H1 (cell line): ENCODE data around the gene NKAIN2. TPM values are rescaled to one million over a fixed set of nuclear protein-coding genes. Genes with fewer than 3 reads are reported as not detected.

Experiments
- CTCF ChIA-PET: fragments of 300-600 bp; sonication (Branson Sonifier 250); formaldehyde crosslinking; loops from one replicate; lab custom pipeline; 2021; ENCODE audit not compliant: partially characterized antibody; lab: Charles Lee
- POLR2A ChIA-PET: fragments of 300-600 bp; sonication (Branson Sonifier 250); formaldehyde crosslinking; loops from one replicate; lab custom pipeline; 2021; ENCODE audit warnings: inconsistent platforms; ENCODE audit not compliant: partially characterized antibody; lab: Charles Lee
- DNase-seq, 2 experiments: peaks; one replicate each; pipeline versions ENCODE4 v3.0.0 to v3.0.0-alpha.2; 2010 to 2022; ENCODE audit warnings: low spot score in 2 of 2, low read depth in 1 of 2, mixed read lengths in 1 of 2
- FAIRE-seq: peaks from 2 replicates; lab custom pipeline; 2011; peaks lifted over from hg19 to GRCh38; lab: Jason Lieb, UNC
- H2AFZ ChIP-seq: 2 replicates; pipeline ENCODE4 v1.8.1; 2012; ENCODE audit warnings: low read length, inconsistent platforms
- H2AK5ac ChIP-seq: 2 replicates; pipeline ENCODE4 v1.6.1; 2013; ENCODE audit warnings: low read depth, low read length
- H2BK120ac ChIP-seq: replicated peaks from 2 replicates; pipeline ENCODE3; 2013; ENCODE audit warnings: low read depth, low read length, inconsistent platforms
- H2BK12ac ChIP-seq: 2 replicates; pipeline ENCODE4 v1.6.1; 2013; ENCODE audit warnings: low read depth, low read length
- H2BK15ac ChIP-seq: 2 replicates; pipeline ENCODE4 v1.6.1; 2013; ENCODE audit warnings: low read length
- H2BK20ac ChIP-seq: 2 replicates; pipeline ENCODE4 v1.6.1; 2013; ENCODE audit warnings: low read length
- H2BK5ac ChIP-seq: 2 replicates; pipeline ENCODE4 v1.6.1; 2013; ENCODE audit warnings: low read depth, low read length
- H3K14ac ChIP-seq: 2 replicates; pipeline ENCODE4 v1.6.1; 2013; ENCODE audit warnings: inconsistent platforms; ENCODE audit not compliant: insufficient read length
- H3K18ac ChIP-seq: 2 replicates; pipeline ENCODE4 v1.6.1; 2013; ENCODE audit warnings: low read length; ENCODE audit errors: extremely low read depth
- H3K23ac ChIP-seq: 2 replicates; pipeline ENCODE4 v1.6.1; 2013; ENCODE audit warnings: inconsistent platforms; ENCODE audit not compliant: insufficient read length
- H3K23me2 ChIP-seq: 2 replicates; pipeline ENCODE4 v1.6.1; 2013; ENCODE audit warnings: low read depth, low read length
- H3K27ac ChIP-seq: 2 replicates; pipeline ENCODE4 v1.6.1; 2011; ENCODE audit warnings: low read depth, low read length, inconsistent platforms
- H3K27me3 ChIP-seq, 4 experiments: replicated peaks in 1 of 4; 1 replicate in 1 of 4; 2 replicates in 3 of 4; pipeline versions ENCODE4 v1.6.1 to v1.8.1; 2011 to 2013; ENCODE audit warnings: low read length in 3 of 4, mild to moderate bottlenecking in 3 of 4, inconsistent platforms in 2 of 4, mixed read lengths in 2 of 4, moderate library complexity in 1 of 4; ENCODE audit not compliant: control insufficient read depth in 3 of 4, insufficient read depth in 3 of 4; ENCODE audit errors: extremely low read depth in 1 of 4
- H3K36me3 ChIP-seq, 4 experiments: 2 replicates each; pipeline versions ENCODE4 v1.6.1 to v1.8.1; 2011 to 2013; ENCODE audit warnings: mild to moderate bottlenecking in 4 of 4, low read length in 3 of 4, moderate library complexity in 2 of 4, control low read depth in 1 of 4, inconsistent platforms in 1 of 4; ENCODE audit not compliant: insufficient read depth in 4 of 4, control insufficient read depth in 2 of 4
- H3K4ac ChIP-seq: replicated peaks from 2 replicates; pipeline ENCODE3; 2013; ENCODE audit warnings: low read length, low read depth, mixed read lengths, inconsistent platforms; ENCODE audit not compliant: insufficient read length
- H3K4me1 ChIP-seq, 4 experiments: replicated peaks in 1 of 4; 1 replicate in 1 of 4; 2 replicates in 3 of 4; pipeline versions ENCODE4 v1.6.1 to v1.8.1; 2011 to 2013; ENCODE audit warnings: low read length in 3 of 4, inconsistent platforms in 2 of 4, mixed read lengths in 1 of 4; ENCODE audit not compliant: insufficient read depth in 4 of 4, control insufficient read depth in 3 of 4
- H3K4me2 ChIP-seq, 2 experiments: 2 replicates each; pipeline versions ENCODE4 v1.6.1 to v1.8.1; 2011 to 2013; ENCODE audit warnings: low read depth in 2 of 2, low read length in 2 of 2, control low read depth in 1 of 2, inconsistent platforms in 1 of 2, mild to moderate bottlenecking in 1 of 2; ENCODE audit not compliant: insufficient read depth in 1 of 2
- H3K4me3 ChIP-seq, 4 experiments: fragments of 200-600, 300-600 bp in 1 of 4; sonication (generic), shearing (Covaris generic), sonication (Bioruptor Twin) in 1 of 4; 2 replicates each; pipeline versions ENCODE4 v1.5.1 to v1.8.1; 2011 to 2016; ENCODE audit warnings: low read length in 4 of 4, low read depth in 3 of 4, control low read depth in 2 of 4, inconsistent platforms in 2 of 4, mild to moderate bottlenecking in 2 of 4, mixed read lengths in 1 of 4, moderate library complexity in 1 of 4; ENCODE audit not compliant: insufficient read depth in 2 of 4; ENCODE audit errors: extremely low read depth in 1 of 4
- H3K56ac ChIP-seq: replicated peaks from 2 replicates; pipeline ENCODE3; 2013; ENCODE audit warnings: low read depth, mild to moderate bottlenecking, mixed read lengths, low read length, inconsistent platforms; ENCODE audit not compliant: insufficient read length
- H3K79me1 ChIP-seq: 2 replicates; pipeline ENCODE4 v1.6.1; 2013; ENCODE audit warnings: low read depth, low read length, control low read depth
- H3K79me2 ChIP-seq, 2 experiments: 2 replicates each; pipeline versions ENCODE4 v1.6.1 to v1.8.1; 2012 to 2013; ENCODE audit warnings: low read length in 2 of 2, mild to moderate bottlenecking in 2 of 2, inconsistent platforms in 1 of 2; ENCODE audit not compliant: insufficient read depth in 2 of 2, control insufficient read depth in 1 of 2
- H3K9ac ChIP-seq, 4 experiments: replicated peaks in 1 of 4; 1 replicate in 1 of 4; 2 replicates in 3 of 4; pipeline versions ENCODE4 v1.6.1 to v1.8.1; 2011 to 2013; ENCODE audit warnings: low read depth in 3 of 4, low read length in 3 of 4, control low read depth in 2 of 4, mild to moderate bottlenecking in 2 of 4, moderate library complexity in 2 of 4, inconsistent platforms in 1 of 4; ENCODE audit errors: extremely low read depth in 1 of 4
- H3K9me3 ChIP-seq, 2 experiments: 2 replicates each; pipeline versions ENCODE4 v1.6.1 to v1.8.1; 2012 to 2013; ENCODE audit warnings: mild to moderate bottlenecking in 2 of 2, moderate library complexity in 2 of 2, control low read depth in 1 of 2, inconsistent platforms in 1 of 2, low read depth in 1 of 2, low read length in 1 of 2, mixed read lengths in 1 of 2; ENCODE audit not compliant: insufficient read depth in 2 of 2
- H4K20me1 ChIP-seq, 2 experiments: replicated peaks in 1 of 2; 2 replicates each; pipeline versions ENCODE3 to v1.8.1; 2011 to 2013; ENCODE audit warnings: inconsistent platforms in 2 of 2, low read length in 2 of 2, mild to moderate bottlenecking in 1 of 2; ENCODE audit not compliant: insufficient read depth in 2 of 2, control insufficient read depth in 1 of 2
- H4K5ac ChIP-seq: 2 replicates; pipeline ENCODE4 v1.6.1; 2013; ENCODE audit warnings: low read length, low read depth, mixed read lengths, inconsistent platforms; ENCODE audit not compliant: insufficient read length
- H4K8ac ChIP-seq: 2 replicates; pipeline ENCODE4 v1.8.0; 2013; ENCODE audit warnings: mild to moderate bottlenecking, moderate library complexity, low read length, inconsistent platforms; ENCODE audit not compliant: insufficient read depth; ENCODE audit errors: extremely low read depth
- H4K91ac ChIP-seq: replicated peaks from 2 replicates; pipeline ENCODE3; 2013; ENCODE audit warnings: low read length, mixed read lengths, inconsistent platforms; ENCODE audit not compliant: insufficient read length
- HDAC6 ChIP-seq: IDR thresholded peaks from one replicate; pipeline ENCODE4 v1.7.1; 2012; ENCODE audit warnings: low read depth, mild to moderate bottlenecking, inconsistent platforms, low read length, moderate library complexity
- RNF2 ChIP-seq: fragments of 200-900, 300-1000 bp; sonication (generic); IDR thresholded peaks from 2 replicates; pipeline ENCODE4 v1.7.1; 2016; ENCODE audit warnings: borderline replicate concordance, low read depth, mild to moderate bottlenecking, antibody characterized with exemption, low read length; ENCODE audit not compliant: poor library complexity, severe bottlenecking; ENCODE audit errors: missing control alignments
- WGBS, 2 experiments: shearing (Covaris generic) in 1 of 2; methylation state at CpG; one replicate each; pipeline versions ENCODE4 v1.1.6 to v1.1.7; 2013 to 2015; ENCODE audit warnings: low lambda C conversion rate in 2 of 2, mixed read lengths in 2 of 2, inconsistent platforms in 1 of 2, low coverage in 1 of 2, missing lambda C conversion rate in 1 of 2; ENCODE audit not compliant: insufficient replicate concordance in 2 of 2, insufficient coverage in 1 of 2, insufficient read length in 1 of 2; ENCODE audit errors: extremely low coverage in 1 of 2, missing lambda C conversion rate in 1 of 2; 5-methylcytosine and 5-hydroxymethylcytosine counted together
- polyA plus RNA-seq, 7 experiments: library from polyadenylated mRNA; depleted of rRNA in 3 of 7; stranded (reverse) in 5 of 7; unstranded in 2 of 7; fragments of >200 nt in 5 of 7; fragments of 200-250 nt in 2 of 7; gene quantifications; 1 replicate in 5 of 7; 2 replicates in 1 of 7; 4 replicates in 1 of 7; pipeline versions ENCODE4 v1.2.1 to v1.2.3, GENCODE V29; 2011 to 2013; ENCODE audit warnings: missing spikeins in 2 of 7, mixed read lengths in 2 of 7
- total RNA-seq: library from RNA; stranded (reverse); fragmentation: NEBNext Ultra II Directional; extraction: Animal tissue kit (Norgen Biotek cat#: 25700); gene quantifications from 2 replicates; pipeline ENCODE4 v1.2.1, GENCODE V29; 2021

NKAIN2 gene
- total and polyA plus RNA-seq, 2 of the 8 experiments (the other 6 are each of a cell fraction or from before 2014, with no cell fraction given) = 0.20 to 0.34 TPM

- Histone ChIP-seq H4K8ac (no peak overlapping the region), H2AK5ac (no peak overlapping the region), H3K36me3 (no peaks in the 10 kb centered on the region), H4K20me1 (no peaks in the 10 kb centered on the region), H2BK120ac (no peak overlapping the region), H3K4me2 (no peak overlapping the region), H3K18ac (no peak overlapping the region), H3K4ac (no peak overlapping the region), H3K4me1 (no peaks in the 10 kb centered on the region), H3K23me2 (no peaks in the 10 kb centered on the region), H2AFZ (no peak overlapping the region), H2BK5ac (no peak overlapping the region), H4K5ac (no peak overlapping the region), H3K56ac (no peak overlapping the region), H3K9ac (no peak overlapping the region; a peak in 1 of 7 replicates), H4K91ac (no peak overlapping the region), H2BK20ac (no peak overlapping the region), H3K23ac (no peak overlapping the region), H3K4me3 (no peak overlapping the region), H3K79me2 (no peaks in the 10 kb centered on the region)
- POLR2A ChIA-PET = no interaction called here
- CTCF ChIA-PET = interaction anchor here (0.6 to 1.4 kb wide), 2 partner anchors 9 to 53 kb away, joined by 3 to 6 read pairs; no protein-coding TSS in a partner anchor
- WGBS, 2 experiments = 77% methylated on average over 5 of the region's 5 CpGs; no CpG with 5 or more reads in 1 of the 2 experiments
- FAIRE-seq = no peak
- no peak for TF ChIP-seq HDAC6
- TF ChIP-seq RNF2 = no peak
- TF ChIP-seq, all 59 proteins: peak for 0
- Histone ChIP-seq H2BK12ac (no peak overlapping the region), H2BK15ac (no peak overlapping the region), H3K14ac (no peak overlapping the region), H3K27ac (no peak overlapping the region), H3K9me3 (no peaks in the 10 kb centered on the region), H3K79me1 (no peaks in the 10 kb centered on the region), H3K27me3 (no peaks in the 10 kb centered on the region)
- no peak for DNase-seq
Observed at GRCh38 chr6:123888771-123889513, 85.3 kb downstream of the NKAIN2 start.
